ENCODE data around the gene PER3. TPM values are rescaled to one million over a fixed set of nuclear protein-coding genes. Genes with fewer than 3 reads are reported as not detected.

Gene PER3
- total and polyA plus RNA-seq, 2 donors (not counting 1 experiment from before 2014, with no cell fraction given), result 2.4 to 5.8 TPM

DNA sequence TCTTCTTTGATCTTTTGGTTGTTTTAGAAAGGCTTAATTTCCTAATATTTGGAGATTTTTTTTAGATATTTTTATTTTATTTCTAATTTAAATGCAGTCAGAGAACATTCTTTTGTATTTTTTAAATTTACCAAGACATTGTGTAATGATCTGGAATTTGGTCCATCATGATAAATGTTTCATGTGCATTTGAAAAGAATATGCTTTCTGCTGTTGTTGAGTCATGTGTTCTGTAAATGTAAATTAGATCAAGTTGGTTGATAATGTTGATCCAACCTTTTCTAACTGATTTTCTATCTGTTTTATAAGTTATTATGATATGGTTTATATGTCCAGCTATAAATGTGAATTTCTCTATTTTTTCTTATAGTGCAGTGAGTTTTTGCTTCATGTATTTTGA, 48.9 kb downstream of the PER3 start:
- H3K27ac Mint-ChIP-seq, result no peak overlapping the region
- ChIA-PET POLR2A (no interaction called here), CTCF (interaction anchor here (1.2 kb wide), 1 partner anchor 182 kb away, joined by 5 read pairs; no protein-coding TSS in a partner anchor)
- no peak overlapping the region for H3K4me2 ChIP-seq (replicated peaks; ENCODE audit: low read depth, low read length, poor library complexity, severe bottlenecking)
- no peaks in the 10 kb centered on the region for H3K27me3 Mint-ChIP-seq
- H3K4me1 ChIP-seq (ENCODE audit: control insufficient read depth in 2 of 2, insufficient read depth in 2 of 2, low read length in 2 of 2), result peaks cover 7 to 10% of the 10 kb centered on the region in 2 donors
- H3K4me3 Mint-ChIP-seq, result no peak overlapping the region
- H3K9me3 ChIP-seq (ENCODE audit: control extremely low read depth in 1 of 3, control insufficient read depth in 2 of 3, insufficient read depth in 1 of 3, low read length in 2 of 3), result no peaks in the 10 kb centered on the region
- H3K4me1 Mint-ChIP-seq, result peaks cover 15% of the 10 kb centered on the region
- intact Hi-C loops (cut with micrococcal nuclease), result no loop called here
- H3K79me2 ChIP-seq (ENCODE audit: control insufficient read depth, insufficient read depth, low read length), result no peaks in the 10 kb centered on the region
- no peaks in the 10 kb centered on the region for H3K27me3 ChIP-seq (replicated peaks in 1 of 4; ENCODE audit: control extremely low read depth in 1 of 4, control insufficient read depth in 3 of 4, insufficient read depth in 4 of 4, low read length in 3 of 4)
- ATAC-seq (ENCODE audit: low read depth) (no peak), DNase-seq (no peak)
- TF ChIP-seq EZH2 (IDR thresholded peaks at IDR 0.05; ENCODE audit: borderline replicate concordance, insufficient read depth, low read depth, low read length, poor library complexity, severe bottlenecking), result no peak
- TF ChIP-seq CTCF (IDR thresholded peaks at IDR 0.05), result no peak
- peaks cover 2% of the 10 kb centered on the region for H3K9me3 Mint-ChIP-seq (ENCODE audit: insufficient read depth)
- H4K20me1 ChIP-seq (ENCODE audit: control insufficient read depth, insufficient read depth, low read length, poor library complexity, severe bottlenecking), result no peaks in the 10 kb centered on the region
- no peak overlapping the region for H3K27ac ChIP-seq (ENCODE audit: low read length in 2 of 2)
- H2AFZ ChIP-seq (ENCODE audit: insufficient read depth, low read depth, low read length, poor library complexity, severe bottlenecking), result no peak overlapping the region
- H3K4me3 ChIP-seq (ENCODE audit: control extremely low read depth in 1 of 5, extremely low read depth in 1 of 5, insufficient read depth in 1 of 5, low read depth in 2 of 5, low read length in 4 of 5), result no peak overlapping the region
- H3K9ac ChIP-seq (ENCODE audit: low read length), result no peak overlapping the region
- peaks cover 0 to 7% of the 10 kb centered on the region in 2 experiments for H3K36me3 ChIP-seq (replicated peaks in 1 of 2; ENCODE audit: control extremely low read depth in 1 of 2, control insufficient read depth in 1 of 2, extremely low read depth in 1 of 2, insufficient read depth in 2 of 2, low read length in 1 of 2)

DNA sequence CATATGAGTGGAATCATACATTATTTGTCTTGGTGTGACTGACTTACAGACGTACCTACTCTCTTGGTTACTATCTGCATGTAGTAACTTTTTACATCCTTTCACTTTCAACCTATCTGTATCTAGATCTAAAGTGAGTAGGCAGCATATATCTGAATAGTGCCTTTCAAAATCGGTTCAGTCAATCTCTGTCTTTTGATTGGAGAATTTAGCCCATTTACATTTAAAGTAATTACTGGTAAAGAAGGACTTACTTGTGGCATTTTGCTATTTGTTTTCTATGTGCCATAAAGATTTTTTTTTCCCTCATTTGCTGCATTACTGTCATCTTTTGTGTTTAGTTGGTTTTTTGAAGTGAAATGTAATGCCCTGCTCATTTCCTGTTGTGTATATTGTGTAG, 54.6 kb downstream of the PER3 start:
- TF ChIP-seq EZH2 (IDR thresholded peaks at IDR 0.05; ENCODE audit: borderline replicate concordance, insufficient read depth, low read depth, low read length, poor library complexity, severe bottlenecking) (no peak), CTCF (IDR thresholded peaks at IDR 0.05) (no peak)
- Histone ChIP-seq H3K36me3 (replicated peaks in 1 of 2; ENCODE audit: control extremely low read depth in 1 of 2, control insufficient read depth in 1 of 2, extremely low read depth in 1 of 2, insufficient read depth in 2 of 2, low read length in 1 of 2) (peaks cover 0 to 22% of the 10 kb centered on the region in 2 experiments), H3K4me3 (ENCODE audit: control extremely low read depth in 1 of 5, extremely low read depth in 1 of 5, insufficient read depth in 1 of 5, low read depth in 2 of 5, low read length in 4 of 5) (no peak overlapping the region), H3K4me1 (ENCODE audit: control insufficient read depth in 2 of 2, insufficient read depth in 2 of 2, low read length in 2 of 2) (no peaks in the 10 kb centered on the region), H4K20me1 (ENCODE audit: control insufficient read depth, insufficient read depth, low read length, poor library complexity, severe bottlenecking) (no peaks in the 10 kb centered on the region), H3K9me3 (ENCODE audit: control extremely low read depth in 1 of 3, control insufficient read depth in 2 of 3, insufficient read depth in 1 of 3, low read length in 2 of 3) (peaks cover 2 to 10% (median 8%) of the 10 kb centered on the region in 3 donors), H3K27me3 (replicated peaks in 1 of 4; ENCODE audit: control extremely low read depth in 1 of 4, control insufficient read depth in 3 of 4, insufficient read depth in 4 of 4, low read length in 3 of 4) (no peaks in the 10 kb centered on the region), H3K79me2 (ENCODE audit: control insufficient read depth, insufficient read depth, low read length) (no peaks in the 10 kb centered on the region), H3K4me2 (replicated peaks; ENCODE audit: low read depth, low read length, poor library complexity, severe bottlenecking) (no peak overlapping the region), H3K9ac (ENCODE audit: low read length) (no peak overlapping the region), H3K27ac (ENCODE audit: low read length in 2 of 2) (no peak overlapping the region), H2AFZ (ENCODE audit: insufficient read depth, low read depth, low read length, poor library complexity, severe bottlenecking) (no peak overlapping the region)
- ATAC-seq (ENCODE audit: low read depth) (no peak), DNase-seq (no peak)
- WGBS (ENCODE audit: insufficient coverage), result no CpG with 5 or more reads among the region's 2 CpGs
- H3K4me3 Mint-ChIP-seq, result no peak overlapping the region
- CTCF ChIA-PET, result interaction anchor here (1.0 kb wide), 1 partner anchor 85 kb away, joined by 3 read pairs; no protein-coding TSS in a partner anchor
- POLR2A ChIA-PET, result no interaction called here
- H3K4me1 Mint-ChIP-seq, result no peaks in the 10 kb centered on the region
- H3K9me3 Mint-ChIP-seq (ENCODE audit: insufficient read depth), result peaks cover 9% of the 10 kb centered on the region
- intact Hi-C loops (cut with micrococcal nuclease), result no loop called here
- H3K27me3 Mint-ChIP-seq, result no peaks in the 10 kb centered on the region
- no peak overlapping the region for H3K27ac Mint-ChIP-seq
